ENCODE results near the gene GRM7. TPM values are rescaled to one million over a fixed set of nuclear protein-coding genes. Genes with fewer than 3 reads are reported as not detected.

Gene GRM7
- total and polyA plus RNA-seq, 2 of the 4 experiments (the other 2 are of a cell fraction) = not detected

GRCh38 chr3:7201784-7202183 lies 340.9 kb downstream of the GRM7 start:
- Histone ChIP-seq H3K9me3 (ENCODE audit: control insufficient read depth, insufficient read depth, low read length) (peaks cover 6% of the 10 kb centered on the region), H4K5ac (ENCODE audit: low read depth, low read length) (no peak overlapping the region), H3K4me1 (ENCODE audit: control insufficient read depth, insufficient read depth, low read length) (no peaks in the 10 kb centered on the region), H2BK5ac (ENCODE audit: low read depth, low read length, poor library complexity, severe bottlenecking) (no peak overlapping the region), H2AK5ac (ENCODE audit: low read depth, low read length) (no peak overlapping the region), H3K4me2 (ENCODE audit: low read depth, low read length) (no peak overlapping the region), H2BK20ac (ENCODE audit: low read depth, low read length) (no peak overlapping the region), H3K27me3 (ENCODE audit: control insufficient read depth, insufficient read depth, low read length) (no peaks in the 10 kb centered on the region), H3K27ac (ENCODE audit: insufficient read depth, low read length) (no peak overlapping the region), H2AK9ac (replicated peaks; ENCODE audit: low read depth, low read length, poor library complexity) (no peak overlapping the region), H3K4ac (ENCODE audit: low read depth, low read length) (no peak overlapping the region), H3K36me3 (ENCODE audit: control insufficient read depth, insufficient read depth, low read length) (no peaks in the 10 kb centered on the region), H4K20me1 (ENCODE audit: insufficient read depth, low read length) (no peaks in the 10 kb centered on the region), H2AFZ (replicated peaks; ENCODE audit: low read length, poor library complexity) (no peak overlapping the region), H3K9ac (ENCODE audit: low read depth, low read length) (no peak overlapping the region), H3K23ac (ENCODE audit: low read depth, low read length) (no peak overlapping the region), H2BK120ac (ENCODE audit: low read depth, low read length) (no peak overlapping the region), H3K4me3 (ENCODE audit: insufficient read depth, low read depth, low read length) (no peak overlapping the region), H2BK15ac (ENCODE audit: low read depth, low read length) (no peak overlapping the region), H3K56ac (ENCODE audit: extremely low read depth, insufficient read depth, low read length) (no peak overlapping the region), H3K9me1 (ENCODE audit: insufficient read depth, low read length) (no peaks in the 10 kb centered on the region), H3K18ac (ENCODE audit: low read depth, low read length) (no peak overlapping the region), H3K14ac (replicated peaks; ENCODE audit: low read depth, low read length) (no peak overlapping the region), H3K79me1 (ENCODE audit: low read depth in 1 of 2, low read length in 2 of 2) (no peaks in the 10 kb centered on the region), H4K8ac (ENCODE audit: low read depth in 2 of 2, low read length in 2 of 2) (no peak overlapping the region), H4K91ac (ENCODE audit: insufficient read depth, low read depth, low read length) (no peak overlapping the region)
- CTCF ChIA-PET = no interaction called here
- no CpG with 5 or more reads among the region's 2 CpGs for WGBS, 2 experiments (ENCODE audit: extremely low coverage in 2 of 2, insufficient read length in 1 of 2)
- no TSS peak for BruUV-seq (replicated peaks)
- POLR2A ChIA-PET (ENCODE audit: unreplicated experiment) = no interaction called here
- DNase-seq (no peak), ATAC-seq (ENCODE audit: low read depth) (no peak)
- dilution Hi-C loops (cut with HindIII; ENCODE audit: low sequenced_read_pairs, unreplicated experiment) = no loop called here
- in situ Hi-C loops (cut with MboI; ENCODE audit: low sequenced_read_pairs) = no loop called here
- TF ChIP-seq RFX5 (IDR thresholded peaks at IDR 0.05; ENCODE audit: low read depth, low read length) (no peak), RAD21 (IDR thresholded peaks at IDR 0.05; ENCODE audit: low read length) (no peak), CHD1 (IDR thresholded peaks at IDR 0.05; ENCODE audit: low read depth, low read length) (no peak), SMC3 (IDR thresholded peaks at IDR 0.05; ENCODE audit: low read depth, low read length) (no peak), MXI1 (IDR thresholded peaks at IDR 0.05; ENCODE audit: borderline replicate concordance, low read depth, low read length) (no peak)
- intact Hi-C loops (cut with micrococcal nuclease) = no loop called here

Data from IMR-90 (cell line).